ENCODE measurements around the gene PCAT7.

GRCh38 chr9:94611638-94612068, 56.8 kb downstream of the PCAT7 start:
- no peak for TF ChIP-seq EZH2phosphoT487 (IDR thresholded peaks at IDR 0.05; ENCODE audit: low read depth)
- TF ChIP-seq, protein P1, sequence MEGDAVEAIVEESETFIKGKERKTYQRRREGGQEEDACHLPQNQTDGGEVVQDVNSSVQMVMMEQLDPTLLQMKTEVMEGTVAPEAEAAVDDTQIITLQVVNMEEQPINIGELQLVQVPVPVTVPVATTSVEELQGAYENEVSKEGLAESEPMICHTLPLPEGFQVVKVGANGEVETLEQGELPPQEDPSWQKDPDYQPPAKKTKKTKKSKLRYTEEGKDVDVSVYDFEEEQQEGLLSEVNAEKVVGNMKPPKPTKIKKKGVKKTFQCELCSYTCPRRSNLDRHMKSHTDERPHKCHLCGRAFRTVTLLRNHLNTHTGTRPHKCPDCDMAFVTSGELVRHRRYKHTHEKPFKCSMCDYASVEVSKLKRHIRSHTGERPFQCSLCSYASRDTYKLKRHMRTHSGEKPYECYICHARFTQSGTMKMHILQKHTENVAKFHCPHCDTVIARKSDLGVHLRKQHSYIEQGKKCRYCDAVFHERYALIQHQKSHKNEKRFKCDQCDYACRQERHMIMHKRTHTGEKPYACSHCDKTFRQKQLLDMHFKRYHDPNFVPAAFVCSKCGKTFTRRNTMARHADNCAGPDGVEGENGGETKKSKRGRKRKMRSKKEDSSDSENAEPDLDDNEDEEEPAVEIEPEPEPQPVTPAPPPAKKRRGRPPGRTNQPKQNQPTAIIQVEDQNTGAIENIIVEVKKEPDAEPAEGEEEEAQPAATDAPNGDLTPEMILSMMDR (IDR thresholded peaks at IDR 0.05; ENCODE audit: low read depth, low read length), result no peak

Data from OCI-LY3 (cell line).